Loucy (cell line): Measurements from ENCODE around the gene PKNOX2.

ENCODE experiments used
- CTCF ChIP-seq: fragments of 200-600 bp; sonication (generic); conservative IDR thresholded peaks from 2 replicates; pipeline ENCODE4 v1.5.1; 2014; ENCODE audit warnings: mild to moderate bottlenecking, antibody characterized with exemption, low read length
- EZH2phosphoT487 ChIP-seq: fragments of 200-600 bp; IDR thresholded peaks from 2 replicates; pipeline ENCODE4 v1.6.1; 2018; ENCODE audit warnings: antibody characterized with exemption, mild to moderate bottlenecking, moderate library complexity, borderline replicate concordance

GRCh38 chr11:125468025-125468424 is 303.5 kb downstream of the PKNOX2 start:
- no peak for TF ChIP-seq CTCF
- no peak for TF ChIP-seq EZH2phosphoT487
